22Rv1 (cell line): ENCODE data around the gene BYSL.
A peak's percentile ranks its signal among the peaks of the same experiment; 100 is the strongest.

ENCODE experiments used
- H3K27ac ChIP-seq: fragments of 450-650 bp; 2 replicates; pipeline ENCODE4 v1.5.1; 2017
- CTCF ChIP-seq: fragments of 450-650 bp; IDR thresholded peaks from 2 replicates; pipeline ENCODE4 v1.5.1; 2017; ENCODE audit warnings: mild to moderate bottlenecking
- ZFX ChIP-seq: fragments of 450-650 bp; IDR thresholded peaks from 2 replicates; pipeline ENCODE4 v1.6.1; 2017; ENCODE audit warnings: antibody characterized with exemption, borderline replicate concordance

BYSL gene

GRCh38 chr6:41942067-41942851 is 21.0 kb downstream of the BYSL start:
- TF ChIP-seq ZFX (no peak), CTCF (no peak)
- H3K27ac ChIP-seq, result peak overlapping the region; percentile 70

DNA sequence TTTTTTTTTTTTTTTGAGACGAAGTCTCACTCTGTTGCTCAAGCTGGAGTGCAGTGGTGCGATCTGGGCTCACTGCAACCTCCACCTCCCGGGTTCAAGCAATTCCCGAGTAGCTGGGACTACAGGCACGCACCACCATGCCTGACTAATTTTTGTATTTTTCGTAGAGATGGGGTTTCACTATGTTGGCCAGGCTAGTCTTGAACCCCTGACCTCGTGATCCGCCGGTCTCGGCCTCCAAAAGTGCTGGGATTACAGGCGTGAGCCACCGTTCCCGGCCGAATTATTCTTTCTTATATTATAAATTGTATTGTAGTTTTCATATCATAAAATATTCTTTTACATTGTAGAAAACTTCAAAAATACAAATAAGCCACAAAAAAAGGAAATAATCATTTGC is 21.6 kb downstream of the BYSL start:
- H3K27ac ChIP-seq, result 0 out of 2 replicates have a peak overlapping the region, but pooled peaks have one; percentile 70

DNA sequence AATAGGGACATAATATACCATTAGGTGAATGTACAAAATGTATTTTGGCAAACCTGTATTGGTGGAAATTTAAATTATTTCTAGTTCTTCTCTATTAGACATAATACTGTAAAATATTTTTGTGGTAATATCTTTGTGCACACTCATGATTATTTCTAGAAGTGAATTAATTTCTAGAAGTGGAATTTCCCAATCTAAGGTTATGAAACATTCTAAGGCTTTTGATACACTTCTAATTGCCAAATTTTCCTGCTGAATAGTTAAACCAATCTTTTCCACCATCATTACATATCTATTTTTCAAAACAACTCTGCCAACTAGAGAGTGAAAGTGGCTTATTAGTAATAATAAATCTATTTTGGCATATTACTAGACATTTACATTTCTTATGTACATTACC is 22.2 kb downstream of the BYSL start:
- no peak overlapping the region for H3K27ac ChIP-seq
- TF ChIP-seq CTCF, result no peak
- no peak for TF ChIP-seq ZFX

DNA sequence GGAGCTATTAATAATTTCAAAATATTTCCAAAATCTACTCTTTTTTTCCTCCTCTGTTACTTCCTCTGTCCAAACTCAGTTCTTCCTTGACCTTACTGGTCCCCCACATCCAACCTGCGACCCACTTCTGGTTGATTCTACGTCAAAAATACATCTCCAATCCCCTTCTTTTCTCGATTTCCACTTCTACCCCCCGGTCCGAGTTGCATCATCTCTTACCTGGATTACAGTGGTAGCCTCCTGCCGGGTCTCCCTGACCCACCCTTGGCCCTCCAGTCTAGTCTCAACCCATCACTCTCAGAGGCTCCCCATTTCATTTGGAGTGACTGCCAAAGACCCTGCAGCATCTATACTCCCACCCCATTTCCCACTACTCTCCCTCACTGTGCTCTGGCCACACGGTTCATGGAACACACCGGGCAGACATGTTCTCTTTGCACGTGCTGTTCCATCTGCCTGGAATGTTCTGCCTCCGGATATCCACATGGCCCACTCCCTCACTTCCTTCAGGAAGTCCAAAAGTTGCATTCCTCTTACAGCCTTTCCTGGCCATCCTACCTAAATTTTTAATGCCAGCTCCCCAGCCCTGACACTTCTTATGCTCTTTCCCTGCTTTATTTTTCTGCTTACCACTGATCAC is 26.4 kb downstream of the BYSL start:
- TF ChIP-seq ZFX, result no peak
- H3K27ac ChIP-seq, result no peak overlapping the region

DNA sequence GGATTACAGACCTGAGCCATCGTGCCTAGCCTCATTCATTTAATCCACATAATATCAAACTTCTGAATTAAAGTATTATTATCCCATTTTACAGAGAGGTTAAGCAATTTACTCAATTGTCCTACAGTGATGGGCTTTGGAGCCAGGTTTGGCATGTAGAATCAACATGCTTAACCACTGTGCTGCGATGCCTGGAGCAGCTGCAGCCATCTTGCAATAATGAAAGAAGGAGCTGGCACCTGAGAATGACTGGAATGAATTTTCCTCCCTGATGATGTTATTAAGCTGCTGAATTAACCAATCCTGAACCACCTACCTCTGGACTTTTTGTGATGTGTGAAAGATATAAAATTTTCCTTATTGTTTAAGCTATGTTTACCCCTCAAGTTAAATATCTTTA is 33.4 kb downstream of the BYSL start:
- TF ChIP-seq CTCF, result no peak
- no peak for TF ChIP-seq ZFX

DNA sequence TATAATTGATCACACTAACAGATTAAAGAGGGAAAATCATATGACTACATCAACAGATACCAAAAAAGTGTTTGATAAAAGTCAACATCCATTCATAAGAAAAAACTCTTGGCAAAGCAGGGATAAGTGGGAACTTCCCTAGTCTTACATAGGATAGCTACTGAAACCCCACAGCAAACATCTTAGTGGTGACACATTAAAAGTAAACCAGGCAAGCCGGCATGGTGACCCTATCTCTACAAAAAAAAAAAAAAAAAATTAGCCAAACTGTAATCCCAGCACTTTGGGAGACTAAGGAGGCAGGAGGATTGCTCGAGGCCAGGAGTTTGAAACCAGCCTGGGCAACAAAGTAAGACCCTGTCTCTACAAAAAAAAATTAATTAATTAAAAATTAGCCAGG is 34.1 kb downstream of the BYSL start:
- TF ChIP-seq ZFX, result no peak
- TF ChIP-seq CTCF, result no peak
- H3K27ac ChIP-seq, result no peak overlapping the region

More for the DNA sequence above, 33.4 kb downstream of the BYSL start:
- no peak overlapping the region for H3K27ac ChIP-seq

- no peak overlapping the region for H3K27ac ChIP-seq
- TF ChIP-seq CTCF, result no peak
Measured at GRCh38 chr6:41957117-41957516, 35.8 kb downstream of the BYSL start.

- H3K27ac ChIP-seq, result no peak overlapping the region
- TF ChIP-seq CTCF (no peak), ZFX (no peak)
Measured at GRCh38 chr6:41958022-41958856, 36.9 kb downstream of the BYSL start.
